OCI-LY7 (cell line): Measurements from ENCODE around the gene ZCCHC14. TPM values are rescaled to one million over a fixed set of nuclear protein-coding genes. Genes with fewer than 3 reads are reported as not detected.

ENCODE experiments used
- BruUV-seq: library from RNA; stranded (reverse); fragments of 400-500 nt; replicated peaks from 2 replicates; lab custom pipeline; 2021; lab: Mats Ljungman, UMichigan
- CTCF ChIA-PET: fragments of 300-600 bp; sonication (Branson Sonifier 250); formaldehyde crosslinking; loops from one replicate; lab custom pipeline; 2022; ENCODE audit warnings: antibody characterized with exemption; ENCODE audit not compliant: unreplicated experiment; lab: Charles Lee
- POLR2A ChIA-PET: fragments of 300-600 bp; sonication (Branson Sonifier 250); formaldehyde crosslinking; loops from one replicate; lab custom pipeline; 2022; ENCODE audit warnings: antibody characterized with exemption; lab: Charles Lee
- DNase-seq: peaks from one replicate; pipeline ENCODE4 v3.0.0-alpha.2; 2015; ENCODE audit warnings: low spot score
- H2AFZ ChIP-seq: fragments of 200-600 bp; sonication (generic), shearing (Covaris generic); 2 replicates; pipeline ENCODE4 v1.6.1; 2014; ENCODE audit warnings: mild to moderate bottlenecking, antibody characterized with exemption, low read length, moderate library complexity
- H3K27ac ChIP-seq: fragments of 200-600 bp; sonication (generic); 2 replicates; pipeline ENCODE4 v1.5.1; 2014; ENCODE audit warnings: mixed run types, low read depth, mild to moderate bottlenecking, moderate library complexity, low read length, inconsistent platforms; ENCODE audit not compliant: poor library complexity, severe bottlenecking
- H3K36me3 ChIP-seq: fragments of 200-600 bp; sonication (generic); 2 replicates; pipeline ENCODE4 v1.6.1; 2014; ENCODE audit warnings: mild to moderate bottlenecking, antibody characterized with exemption, low read length, moderate library complexity, mixed read lengths; ENCODE audit not compliant: insufficient read depth
- H3K4me1 ChIP-seq: fragments of 200-600 bp; sonication (generic); 2 replicates; pipeline ENCODE4 v1.5.1; 2014; ENCODE audit warnings: mild to moderate bottlenecking, low read length; ENCODE audit not compliant: insufficient read depth, poor library complexity, severe bottlenecking
- H3K4me2 ChIP-seq: fragments of 200-600 bp; sonication (generic); 2 replicates; pipeline ENCODE4 v1.6.1; 2014; ENCODE audit warnings: mild to moderate bottlenecking, low read length
- H3K4me3 ChIP-seq: fragments of 200-600 bp; sonication (generic); 2 replicates; pipeline ENCODE4 v1.5.1; 2014; ENCODE audit warnings: mild to moderate bottlenecking, low read depth, low read length; ENCODE audit not compliant: poor library complexity, severe bottlenecking
- H3K79me2 ChIP-seq: fragments of 200-600 bp; sonication (generic); 2 replicates; pipeline ENCODE4 v1.6.1; 2016; ENCODE audit warnings: low read depth, mild to moderate bottlenecking, low read length, moderate library complexity, mixed read lengths; ENCODE audit not compliant: insufficient read depth
- H3K9me2 ChIP-seq: fragments of 200-600 bp; sonication (generic); 2 replicates; pipeline ENCODE4 v1.6.1; 2016; ENCODE audit warnings: mild to moderate bottlenecking, low read length, mixed read lengths; ENCODE audit not compliant: insufficient read depth
- H3K9me3 ChIP-seq: fragments of 200-600 bp; sonication (generic); 2 replicates; pipeline ENCODE4 v1.6.1; 2014; ENCODE audit warnings: mild to moderate bottlenecking, mixed run types, low read length, mixed read lengths
- H4K20me1 ChIP-seq: fragments of 200-600 bp; sonication (generic); 2 replicates; pipeline ENCODE4 v1.6.1; 2014; ENCODE audit warnings: mild to moderate bottlenecking, antibody characterized with exemption, low read length, moderate library complexity, mixed read lengths; ENCODE audit not compliant: insufficient read depth
- CTCF ChIP-seq: fragments of 200-600 bp; sonication (generic); conservative IDR thresholded peaks from 2 replicates; pipeline ENCODE4 v1.5.1; 2014; ENCODE audit warnings: mild to moderate bottlenecking, antibody characterized with exemption, low read length, moderate library complexity, mixed read lengths
- EZH2phosphoT487 ChIP-seq: fragments of 200-600 bp; sonication (generic); IDR thresholded peaks from 2 replicates; pipeline ENCODE4 v1.6.1; 2018; ENCODE audit warnings: low read depth, borderline replicate concordance, mild to moderate bottlenecking, mixed run types, antibody characterized with exemption, low read length, moderate library complexity, mixed read lengths
- intact Hi-C: fragments of 100-400 bp; cut with micrococcal nuclease; formaldehyde crosslinking; loops from one replicate; pipeline ENCODE4 v1.10.0; 2022; ENCODE audit not compliant: unreplicated experiment
- total RNA-seq, 2 experiments: library from RNA; depleted of rRNA in 1 of 2; stranded (reverse); fragments of >200 nt in 1 of 2; shearing (Covaris generic) in 1 of 2; gene quantifications; 2 replicates each; pipeline ENCODE4 v1.2.3, GENCODE V29; 2014 to 2022

ZCCHC14 gene
- total RNA-seq, 2 experiments from 2014 or later: 8.5 to 17.1 TPM

GRCh38 chr16:87368029-87368770, 124.6 kb downstream of the ZCCHC14 start:
- no peak overlapping the region for H2AFZ ChIP-seq
- ChIA-PET CTCF (no interaction called here), POLR2A (interaction anchor here (0.7 kb wide), 1 partner anchor 582 kb away, joined by 3 read pairs; no protein-coding TSS in a partner anchor)
- no peak overlapping the region for H3K4me3 ChIP-seq
- intact Hi-C loops: no loop called here
- TF ChIP-seq EZH2phosphoT487 (no peak), CTCF (no peak)
- H3K4me1 ChIP-seq: peaks cover 24% of the 10 kb centered on the region
- peaks cover 4% of the 10 kb centered on the region; the same call in 1 of the 2 replicates for H3K36me3 ChIP-seq
- peaks cover 16% of the 10 kb centered on the region; the same call in 1 of the 2 replicates for H3K79me2 ChIP-seq
- peak overlapping the region; percentile 15; the same call in 1 of the 2 replicates for H3K4me2 ChIP-seq
- no peaks in the 10 kb centered on the region for H3K9me2 ChIP-seq
- H3K9me3 ChIP-seq: no peaks in the 10 kb centered on the region
- DNase-seq: peak; percentile 19
- H3K27ac ChIP-seq: no peak overlapping the region
- no peaks in the 10 kb centered on the region for H4K20me1 ChIP-seq
- BruUV-seq: no TSS peak

GRCh38 chr16:87367529-87367928, 125.3 kb downstream of the ZCCHC14 start:
- H3K4me3 ChIP-seq: no peak overlapping the region
- no peaks in the 10 kb centered on the region for H3K9me2 ChIP-seq
- H3K27ac ChIP-seq: no peak overlapping the region
- H4K20me1 ChIP-seq: no peaks in the 10 kb centered on the region
- H3K4me1 ChIP-seq: peaks cover 24% of the 10 kb centered on the region
- H3K9me3 ChIP-seq: no peaks in the 10 kb centered on the region
- intact Hi-C loops: no loop called here
- POLR2A ChIA-PET: no interaction called here
- peaks cover 4% of the 10 kb centered on the region; the same call in 1 of the 2 replicates for H3K36me3 ChIP-seq
- BruUV-seq: no TSS peak
- DNase-seq: no peak
- H3K79me2 ChIP-seq: peaks cover 16% of the 10 kb centered on the region; the same call in 1 of the 2 replicates
- CTCF ChIA-PET: no interaction called here
- H3K4me2 ChIP-seq: no peak overlapping the region
- TF ChIP-seq CTCF (no peak), EZH2phosphoT487 (no peak)
- H2AFZ ChIP-seq: no peak overlapping the region

GRCh38 chr16:87366930-87367329, 125.9 kb downstream of the ZCCHC14 start:
- Histone ChIP-seq H3K36me3 (peaks cover 7% of the 10 kb centered on the region; the same call in 1 of the 2 replicates), H3K4me1 (peaks cover 24% of the 10 kb centered on the region), H4K20me1 (no peaks in the 10 kb centered on the region), H3K9me3 (no peaks in the 10 kb centered on the region), H2AFZ (no peak overlapping the region), H3K79me2 (peaks cover 16% of the 10 kb centered on the region; the same call in 1 of the 2 replicates), H3K9me2 (no peaks in the 10 kb centered on the region), H3K27ac (no peak overlapping the region), H3K4me3 (no peak overlapping the region), H3K4me2 (no peak overlapping the region)
- no TSS peak for BruUV-seq
- TF ChIP-seq CTCF (no peak), EZH2phosphoT487 (no peak)
- intact Hi-C loops: no loop called here
- no peak for DNase-seq
- ChIA-PET CTCF (no interaction called here), POLR2A (no interaction called here)
